H1 (cell line): ENCODE data around the gene TTC34. TPM values are rescaled to one million over a fixed set of nuclear protein-coding genes. Genes with fewer than 3 reads are reported as not detected.

Experiments
- CTCF ChIA-PET: fragments of 300-600 bp; sonication (Branson Sonifier 250); formaldehyde crosslinking; loops from one replicate; lab custom pipeline; 2021; ENCODE audit not compliant: partially characterized antibody; lab: Charles Lee
- POLR2A ChIA-PET: fragments of 300-600 bp; sonication (Branson Sonifier 250); formaldehyde crosslinking; loops from one replicate; lab custom pipeline; 2021; ENCODE audit warnings: inconsistent platforms; ENCODE audit not compliant: partially characterized antibody; lab: Charles Lee
- DNase-seq, 2 experiments: peaks; one replicate each; pipeline versions ENCODE4 v3.0.0 to v3.0.0-alpha.2; 2010 to 2022; ENCODE audit warnings: low spot score in 2 of 2, low read depth in 1 of 2, mixed read lengths in 1 of 2
- FAIRE-seq: peaks from 2 replicates; lab custom pipeline; 2011; peaks lifted over from hg19 to GRCh38; lab: Jason Lieb, UNC
- H2AFZ ChIP-seq: 2 replicates; pipeline ENCODE4 v1.8.1; 2012; ENCODE audit warnings: low read length, inconsistent platforms
- H2AK5ac ChIP-seq: 2 replicates; pipeline ENCODE4 v1.6.1; 2013; ENCODE audit warnings: low read depth, low read length
- H2BK120ac ChIP-seq: replicated peaks from 2 replicates; pipeline ENCODE3; 2013; ENCODE audit warnings: low read depth, low read length, inconsistent platforms
- H2BK12ac ChIP-seq: 2 replicates; pipeline ENCODE4 v1.6.1; 2013; ENCODE audit warnings: low read depth, low read length
- H2BK15ac ChIP-seq: 2 replicates; pipeline ENCODE4 v1.6.1; 2013; ENCODE audit warnings: low read length
- H2BK20ac ChIP-seq: 2 replicates; pipeline ENCODE4 v1.6.1; 2013; ENCODE audit warnings: low read length
- H2BK5ac ChIP-seq: 2 replicates; pipeline ENCODE4 v1.6.1; 2013; ENCODE audit warnings: low read depth, low read length
- H3K14ac ChIP-seq: 2 replicates; pipeline ENCODE4 v1.6.1; 2013; ENCODE audit warnings: inconsistent platforms; ENCODE audit not compliant: insufficient read length
- H3K18ac ChIP-seq: 2 replicates; pipeline ENCODE4 v1.6.1; 2013; ENCODE audit warnings: low read length; ENCODE audit errors: extremely low read depth
- H3K23ac ChIP-seq: 2 replicates; pipeline ENCODE4 v1.6.1; 2013; ENCODE audit warnings: inconsistent platforms; ENCODE audit not compliant: insufficient read length
- H3K23me2 ChIP-seq: 2 replicates; pipeline ENCODE4 v1.6.1; 2013; ENCODE audit warnings: low read depth, low read length
- H3K27ac ChIP-seq: 2 replicates; pipeline ENCODE4 v1.6.1; 2011; ENCODE audit warnings: low read depth, low read length, inconsistent platforms
- H3K27me3 ChIP-seq, 4 experiments: replicated peaks in 1 of 4; 1 replicate in 1 of 4; 2 replicates in 3 of 4; pipeline versions ENCODE4 v1.6.1 to v1.8.1; 2011 to 2013; ENCODE audit warnings: low read length in 3 of 4, mild to moderate bottlenecking in 3 of 4, inconsistent platforms in 2 of 4, mixed read lengths in 2 of 4, moderate library complexity in 1 of 4; ENCODE audit not compliant: control insufficient read depth in 3 of 4, insufficient read depth in 3 of 4; ENCODE audit errors: extremely low read depth in 1 of 4
- H3K36me3 ChIP-seq, 4 experiments: 2 replicates each; pipeline versions ENCODE4 v1.6.1 to v1.8.1; 2011 to 2013; ENCODE audit warnings: mild to moderate bottlenecking in 4 of 4, low read length in 3 of 4, moderate library complexity in 2 of 4, control low read depth in 1 of 4, inconsistent platforms in 1 of 4; ENCODE audit not compliant: insufficient read depth in 4 of 4, control insufficient read depth in 2 of 4
- H3K4ac ChIP-seq: replicated peaks from 2 replicates; pipeline ENCODE3; 2013; ENCODE audit warnings: low read length, low read depth, mixed read lengths, inconsistent platforms; ENCODE audit not compliant: insufficient read length
- H3K4me1 ChIP-seq, 4 experiments: replicated peaks in 1 of 4; 1 replicate in 1 of 4; 2 replicates in 3 of 4; pipeline versions ENCODE4 v1.6.1 to v1.8.1; 2011 to 2013; ENCODE audit warnings: low read length in 3 of 4, inconsistent platforms in 2 of 4, mixed read lengths in 1 of 4; ENCODE audit not compliant: insufficient read depth in 4 of 4, control insufficient read depth in 3 of 4
- H3K4me2 ChIP-seq, 2 experiments: 2 replicates each; pipeline versions ENCODE4 v1.6.1 to v1.8.1; 2011 to 2013; ENCODE audit warnings: low read depth in 2 of 2, low read length in 2 of 2, control low read depth in 1 of 2, inconsistent platforms in 1 of 2, mild to moderate bottlenecking in 1 of 2; ENCODE audit not compliant: insufficient read depth in 1 of 2
- H3K4me3 ChIP-seq, 4 experiments: fragments of 200-600, 300-600 bp in 1 of 4; sonication (generic), shearing (Covaris generic), sonication (Bioruptor Twin) in 1 of 4; 2 replicates each; pipeline versions ENCODE4 v1.5.1 to v1.8.1; 2011 to 2016; ENCODE audit warnings: low read length in 4 of 4, low read depth in 3 of 4, control low read depth in 2 of 4, inconsistent platforms in 2 of 4, mild to moderate bottlenecking in 2 of 4, mixed read lengths in 1 of 4, moderate library complexity in 1 of 4; ENCODE audit not compliant: insufficient read depth in 2 of 4; ENCODE audit errors: extremely low read depth in 1 of 4
- H3K56ac ChIP-seq: replicated peaks from 2 replicates; pipeline ENCODE3; 2013; ENCODE audit warnings: low read depth, mild to moderate bottlenecking, mixed read lengths, low read length, inconsistent platforms; ENCODE audit not compliant: insufficient read length
- H3K79me1 ChIP-seq: 2 replicates; pipeline ENCODE4 v1.6.1; 2013; ENCODE audit warnings: low read depth, low read length, control low read depth
- H3K79me2 ChIP-seq, 2 experiments: 2 replicates each; pipeline versions ENCODE4 v1.6.1 to v1.8.1; 2012 to 2013; ENCODE audit warnings: low read length in 2 of 2, mild to moderate bottlenecking in 2 of 2, inconsistent platforms in 1 of 2; ENCODE audit not compliant: insufficient read depth in 2 of 2, control insufficient read depth in 1 of 2
- H3K9ac ChIP-seq, 4 experiments: replicated peaks in 1 of 4; 1 replicate in 1 of 4; 2 replicates in 3 of 4; pipeline versions ENCODE4 v1.6.1 to v1.8.1; 2011 to 2013; ENCODE audit warnings: low read depth in 3 of 4, low read length in 3 of 4, control low read depth in 2 of 4, mild to moderate bottlenecking in 2 of 4, moderate library complexity in 2 of 4, inconsistent platforms in 1 of 4; ENCODE audit errors: extremely low read depth in 1 of 4
- H3K9me3 ChIP-seq, 2 experiments: 2 replicates each; pipeline versions ENCODE4 v1.6.1 to v1.8.1; 2012 to 2013; ENCODE audit warnings: mild to moderate bottlenecking in 2 of 2, moderate library complexity in 2 of 2, control low read depth in 1 of 2, inconsistent platforms in 1 of 2, low read depth in 1 of 2, low read length in 1 of 2, mixed read lengths in 1 of 2; ENCODE audit not compliant: insufficient read depth in 2 of 2
- H4K20me1 ChIP-seq, 2 experiments: replicated peaks in 1 of 2; 2 replicates each; pipeline versions ENCODE3 to v1.8.1; 2011 to 2013; ENCODE audit warnings: inconsistent platforms in 2 of 2, low read length in 2 of 2, mild to moderate bottlenecking in 1 of 2; ENCODE audit not compliant: insufficient read depth in 2 of 2, control insufficient read depth in 1 of 2
- H4K5ac ChIP-seq: 2 replicates; pipeline ENCODE4 v1.6.1; 2013; ENCODE audit warnings: low read length, low read depth, mixed read lengths, inconsistent platforms; ENCODE audit not compliant: insufficient read length
- H4K8ac ChIP-seq: 2 replicates; pipeline ENCODE4 v1.8.0; 2013; ENCODE audit warnings: mild to moderate bottlenecking, moderate library complexity, low read length, inconsistent platforms; ENCODE audit not compliant: insufficient read depth; ENCODE audit errors: extremely low read depth
- H4K91ac ChIP-seq: replicated peaks from 2 replicates; pipeline ENCODE3; 2013; ENCODE audit warnings: low read length, mixed read lengths, inconsistent platforms; ENCODE audit not compliant: insufficient read length
- CEBPB ChIP-seq: IDR thresholded peaks from 2 replicates; pipeline ENCODE4 v1.6.1; 2012; ENCODE audit warnings: low read depth, low read length
- RAD21 ChIP-seq, 2 experiments: IDR thresholded peaks in 1 of 2; conservative IDR thresholded peaks in 1 of 2; 2 replicates each; pipeline ENCODE4 v1.6.1; 2011; ENCODE audit warnings: low read depth in 2 of 2, low read length in 2 of 2, improper control_type of control experiment in 1 of 2, inconsistent platforms in 1 of 2, mild to moderate bottlenecking in 1 of 2, moderate library complexity in 1 of 2
- WGBS, 2 experiments: shearing (Covaris generic) in 1 of 2; methylation state at CpG; one replicate each; pipeline versions ENCODE4 v1.1.6 to v1.1.7; 2013 to 2015; ENCODE audit warnings: low lambda C conversion rate in 2 of 2, mixed read lengths in 2 of 2, inconsistent platforms in 1 of 2, low coverage in 1 of 2, missing lambda C conversion rate in 1 of 2; ENCODE audit not compliant: insufficient replicate concordance in 2 of 2, insufficient coverage in 1 of 2, insufficient read length in 1 of 2; ENCODE audit errors: extremely low coverage in 1 of 2, missing lambda C conversion rate in 1 of 2; 5-methylcytosine and 5-hydroxymethylcytosine counted together
- polyA plus RNA-seq, 7 experiments: library from polyadenylated mRNA; depleted of rRNA in 3 of 7; stranded (reverse) in 5 of 7; unstranded in 2 of 7; fragments of >200 nt in 5 of 7; fragments of 200-250 nt in 2 of 7; gene quantifications; 1 replicate in 5 of 7; 2 replicates in 1 of 7; 4 replicates in 1 of 7; pipeline versions ENCODE4 v1.2.1 to v1.2.3, GENCODE V29; 2011 to 2013; ENCODE audit warnings: missing spikeins in 2 of 7, mixed read lengths in 2 of 7
- total RNA-seq: library from RNA; stranded (reverse); fragmentation: NEBNext Ultra II Directional; extraction: Animal tissue kit (Norgen Biotek cat#: 25700); gene quantifications from 2 replicates; pipeline ENCODE4 v1.2.1, GENCODE V29; 2021
- TF ChIP-seq, protein P1 (sequence below), 3 experiments: IDR thresholded peaks; 1 replicate in 2 of 3; 2 replicates in 1 of 3; pipeline versions ENCODE4 v1.5.1 to v1.6.1; 2011; ENCODE audit warnings: low read length in 3 of 3, mild to moderate bottlenecking in 3 of 3, inconsistent platforms in 2 of 3, low read depth in 1 of 3, moderate library complexity in 1 of 3; ENCODE audit not compliant: insufficient read depth in 1 of 3; ENCODE audit errors: control extremely low read depth in 1 of 3

The TTC34 gene
- total and polyA plus RNA-seq, 2 of the 8 experiments (the other 6 are each of a cell fraction or from before 2014, with no cell fraction given) = 0.23 to 0.50 TPM

DNA sequence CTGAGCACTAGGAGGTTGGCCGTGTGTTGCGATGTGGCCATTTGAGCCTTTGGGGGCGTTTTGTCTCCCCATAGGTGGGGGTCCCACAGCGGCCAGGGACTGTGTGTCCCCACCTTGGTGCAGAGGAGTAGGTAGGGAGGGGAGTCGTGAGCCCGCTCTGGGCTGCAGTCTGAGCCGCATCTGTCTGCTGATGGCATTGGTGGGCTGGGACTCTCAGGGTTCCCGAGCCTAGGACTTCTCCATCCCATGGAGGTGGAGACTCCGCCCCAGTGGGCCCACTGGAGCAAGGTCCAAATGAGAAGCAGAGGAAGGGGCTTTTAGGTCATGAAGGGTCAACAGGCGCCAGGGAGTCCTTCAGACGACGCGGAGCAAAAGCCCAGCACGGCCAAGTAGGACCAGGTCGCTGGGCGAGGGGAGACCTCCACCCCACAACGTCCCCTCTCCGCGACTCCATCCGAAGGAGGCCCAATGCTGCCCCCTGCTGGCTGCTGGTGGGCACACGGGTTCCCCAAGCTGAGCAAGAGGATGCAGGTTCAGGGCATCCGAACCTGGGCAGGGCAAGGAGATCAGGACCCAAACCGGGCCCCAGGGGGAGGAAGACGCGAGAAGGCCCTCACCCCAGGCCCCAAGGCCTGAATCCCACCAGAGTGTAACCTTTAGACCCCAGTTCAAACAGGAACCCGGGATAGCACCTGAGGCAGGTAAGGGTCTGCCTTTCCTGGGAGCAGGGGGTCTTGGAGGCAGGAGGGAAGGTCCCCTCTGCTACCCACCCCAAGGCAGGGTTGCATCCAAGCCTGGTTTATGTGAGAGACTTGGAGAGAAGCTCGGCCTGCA is 14.9 kb downstream of the TTC34 start:
- Histone ChIP-seq H2BK20ac (no peak overlapping the region), H2BK120ac (no peak overlapping the region), H3K9ac (no peak overlapping the region), H3K36me3 (no peaks in the 10 kb centered on the region; a peak in 1 of 8 replicates), H3K56ac (no peak overlapping the region), H4K20me1 (no peaks in the 10 kb centered on the region), H3K79me1 (no peaks in the 10 kb centered on the region), H4K8ac (peak overlapping the region; percentile 14; the same call in 1 of the 2 replicates), H2AFZ (no peak overlapping the region)
- DNase-seq = peak in 1 of 2 experiments; percentile 53
- no peak for FAIRE-seq
- 72% methylated on average over 26 of the region's 27 CpGs; no CpG with 5 or more reads in 1 of the 2 experiments for WGBS, 2 experiments
- TF ChIP-seq CEBPB = no peak
- TF ChIP-seq, protein P1, sequence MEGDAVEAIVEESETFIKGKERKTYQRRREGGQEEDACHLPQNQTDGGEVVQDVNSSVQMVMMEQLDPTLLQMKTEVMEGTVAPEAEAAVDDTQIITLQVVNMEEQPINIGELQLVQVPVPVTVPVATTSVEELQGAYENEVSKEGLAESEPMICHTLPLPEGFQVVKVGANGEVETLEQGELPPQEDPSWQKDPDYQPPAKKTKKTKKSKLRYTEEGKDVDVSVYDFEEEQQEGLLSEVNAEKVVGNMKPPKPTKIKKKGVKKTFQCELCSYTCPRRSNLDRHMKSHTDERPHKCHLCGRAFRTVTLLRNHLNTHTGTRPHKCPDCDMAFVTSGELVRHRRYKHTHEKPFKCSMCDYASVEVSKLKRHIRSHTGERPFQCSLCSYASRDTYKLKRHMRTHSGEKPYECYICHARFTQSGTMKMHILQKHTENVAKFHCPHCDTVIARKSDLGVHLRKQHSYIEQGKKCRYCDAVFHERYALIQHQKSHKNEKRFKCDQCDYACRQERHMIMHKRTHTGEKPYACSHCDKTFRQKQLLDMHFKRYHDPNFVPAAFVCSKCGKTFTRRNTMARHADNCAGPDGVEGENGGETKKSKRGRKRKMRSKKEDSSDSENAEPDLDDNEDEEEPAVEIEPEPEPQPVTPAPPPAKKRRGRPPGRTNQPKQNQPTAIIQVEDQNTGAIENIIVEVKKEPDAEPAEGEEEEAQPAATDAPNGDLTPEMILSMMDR (IDR thresholded peaks at IDR 0.05; ENCODE audit: control extremely low read depth in 1 of 3, insufficient read depth in 1 of 3, low read depth in 1 of 3, low read length in 3 of 3) = peak; percentile 27 to 63 (median 30); a peak in 3 of 4 replicates
- peak; percentile 56 to 64; a peak in 3 of 4 replicates for TF ChIP-seq RAD21 (IDR thresholded peaks at IDR 0.05 in 1 of 2, conservative IDR thresholded peaks at IDR 0.05 in 1 of 2; ENCODE audit: low read depth in 2 of 2, low read length in 2 of 2)
- TF ChIP-seq, all 59 proteins: peak for 2
- Histone ChIP-seq H3K4me3 (no peak overlapping the region), H2BK15ac (no peak overlapping the region), H3K23ac (no peak overlapping the region), H3K27ac (no peak overlapping the region), H2BK5ac (no peak overlapping the region), H3K79me2 (no peaks in the 10 kb centered on the region), H2AK5ac (no peak overlapping the region), H3K27me3 (no peaks in the 10 kb centered on the region), H3K14ac (no peak overlapping the region), H3K23me2 (no peaks in the 10 kb centered on the region), H3K4me2 (no peak overlapping the region), H3K18ac (no peak overlapping the region), H4K91ac (no peak overlapping the region), H3K9me3 (peaks cover 67 to 93% of the 10 kb centered on the region in 2 experiments), H2BK12ac (no peak overlapping the region), H3K4ac (no peak overlapping the region), H4K5ac (no peak overlapping the region), H3K4me1 (peaks cover 0 to 3% (median 0%) of the 10 kb centered on the region in 4 experiments; a peak in 1 of 7 replicates)
- POLR2A ChIA-PET = no interaction called here
- CTCF ChIA-PET = interaction anchor here (1.1 to 1.2 kb wide), 3 partner anchors 15 to 547 kb away, joined by 3 to 4 read pairs (median 4); partner anchors contain the start of gene TTC34
